Chondrocyte (in vitro differentiated cells): ENCODE data around the gene CCDC169. TPM values are rescaled to one million over a fixed set of nuclear protein-coding genes. Genes with fewer than 3 reads are reported as not detected.
"Not testable (repeated sequence)": the region's sequence is repeated elsewhere in the genome, so short reads cannot be mapped to it uniquely, and the experiment has no call there.

Experiments used
- DNase-seq: peaks from one replicate; pipeline ENCODE4 v3.0.0; 2021; ENCODE audit warnings: mixed read lengths, low spot score
- H3K27ac Mint-ChIP-seq: one replicate; pipeline ENCODE4 v1.8.0; 2021; ENCODE audit warnings: mild to moderate bottlenecking, moderate library complexity, mixed read lengths; ENCODE audit not compliant: unreplicated experiment
- H3K27me3 Mint-ChIP-seq: 2 replicates; pipeline ENCODE4 v1.8.0; 2021; ENCODE audit warnings: low read depth, mixed read lengths
- H3K36me3 Mint-ChIP-seq: 2 replicates; pipeline ENCODE4 v1.8.0; 2021; ENCODE audit warnings: low read depth, mixed read lengths
- H3K4me1 Mint-ChIP-seq: 2 replicates; pipeline ENCODE4 v1.8.0; 2021; ENCODE audit warnings: low read depth, mild to moderate bottlenecking, mixed read lengths
- H3K4me3 Mint-ChIP-seq: one replicate; pipeline ENCODE4 v1.8.0; 2021; ENCODE audit warnings: mild to moderate bottlenecking, moderate library complexity, mixed read lengths; ENCODE audit not compliant: unreplicated experiment
- H3K9me3 Mint-ChIP-seq: 2 replicates; pipeline ENCODE4 v1.8.0; 2021; ENCODE audit warnings: low read depth, mixed read lengths
- total RNA-seq: library from RNA; stranded (reverse); gene quantifications from 3 replicates; pipeline ENCODE4 v1.2.1, GENCODE V29; 2021
- TF ChIP-seq, protein P1 (sequence below): fragments of 200-600 bp; sonication (generic); IDR thresholded peaks from 2 replicates; pipeline ENCODE4 v1.5.0; 2021; ENCODE audit warnings: antibody characterized with exemption, mild to moderate bottlenecking, moderate library complexity

CCDC169 gene
- total RNA-seq, 1 donor from 2014 or later: 2.3 TPM

DNA sequence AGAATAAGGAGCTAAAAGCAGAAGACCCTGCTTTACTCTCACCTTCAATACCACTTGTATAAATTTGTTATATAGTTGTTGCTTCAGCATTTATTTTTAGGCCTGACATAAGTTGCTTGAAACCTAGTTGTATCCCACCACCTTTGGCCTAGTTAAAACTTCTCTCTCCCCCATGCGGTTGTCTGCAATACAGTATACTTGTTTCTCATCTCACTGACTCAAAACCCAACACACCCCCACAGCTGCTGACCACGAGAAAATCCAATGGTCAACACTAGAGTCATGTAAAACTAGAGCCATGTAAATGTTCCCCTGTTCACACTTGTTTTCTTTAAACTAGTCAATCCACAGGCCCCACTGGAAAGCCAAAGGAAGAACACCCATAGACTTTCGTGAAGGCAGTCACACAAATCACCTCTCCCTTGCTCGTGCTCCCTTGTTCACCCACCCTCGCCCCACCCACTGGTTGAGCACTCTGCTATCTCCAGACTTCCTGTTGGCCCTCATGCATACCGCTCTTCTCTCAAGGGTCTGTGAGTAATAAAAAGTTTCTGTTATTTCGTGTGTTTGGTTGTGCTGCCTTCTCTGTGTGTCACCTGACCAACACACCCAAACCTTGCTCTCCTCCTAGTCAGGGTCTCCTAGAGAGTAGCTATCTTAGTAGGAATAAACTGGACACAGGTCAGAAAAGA, 12.9 kb upstream of the CCDC169 start:
- peaks cover 10% of the 10 kb centered on the region for H3K4me1 Mint-ChIP-seq
- H3K4me3 Mint-ChIP-seq: no peak overlapping the region
- TF ChIP-seq, protein P1, sequence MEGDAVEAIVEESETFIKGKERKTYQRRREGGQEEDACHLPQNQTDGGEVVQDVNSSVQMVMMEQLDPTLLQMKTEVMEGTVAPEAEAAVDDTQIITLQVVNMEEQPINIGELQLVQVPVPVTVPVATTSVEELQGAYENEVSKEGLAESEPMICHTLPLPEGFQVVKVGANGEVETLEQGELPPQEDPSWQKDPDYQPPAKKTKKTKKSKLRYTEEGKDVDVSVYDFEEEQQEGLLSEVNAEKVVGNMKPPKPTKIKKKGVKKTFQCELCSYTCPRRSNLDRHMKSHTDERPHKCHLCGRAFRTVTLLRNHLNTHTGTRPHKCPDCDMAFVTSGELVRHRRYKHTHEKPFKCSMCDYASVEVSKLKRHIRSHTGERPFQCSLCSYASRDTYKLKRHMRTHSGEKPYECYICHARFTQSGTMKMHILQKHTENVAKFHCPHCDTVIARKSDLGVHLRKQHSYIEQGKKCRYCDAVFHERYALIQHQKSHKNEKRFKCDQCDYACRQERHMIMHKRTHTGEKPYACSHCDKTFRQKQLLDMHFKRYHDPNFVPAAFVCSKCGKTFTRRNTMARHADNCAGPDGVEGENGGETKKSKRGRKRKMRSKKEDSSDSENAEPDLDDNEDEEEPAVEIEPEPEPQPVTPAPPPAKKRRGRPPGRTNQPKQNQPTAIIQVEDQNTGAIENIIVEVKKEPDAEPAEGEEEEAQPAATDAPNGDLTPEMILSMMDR: no peak
- no peaks in the 10 kb centered on the region for H3K27me3 Mint-ChIP-seq
- no peak for DNase-seq
- H3K9me3 Mint-ChIP-seq: no peaks in the 10 kb centered on the region
- peak overlapping the region; percentile 10 for H3K27ac Mint-ChIP-seq
- H3K36me3 Mint-ChIP-seq: peaks cover 34% of the 10 kb centered on the region

DNA sequence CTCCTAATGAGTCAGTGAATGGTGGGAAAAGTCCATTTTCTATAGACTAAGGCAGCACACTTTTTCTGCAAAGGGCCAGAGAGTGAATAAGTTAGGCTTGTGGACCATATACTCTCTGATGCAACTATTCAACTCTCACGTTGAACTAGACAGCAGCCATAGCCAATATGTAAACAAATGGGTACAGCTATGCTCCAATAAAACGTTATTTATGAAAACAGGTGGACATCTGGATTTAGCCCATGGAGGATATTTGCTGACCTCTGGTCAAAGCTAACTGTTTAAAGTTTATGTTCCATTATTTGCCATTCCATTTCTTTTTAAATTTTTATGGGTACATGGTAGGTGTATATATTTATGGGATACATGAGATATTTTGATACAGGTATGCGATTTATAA, 4.7 kb upstream of the CCDC169 start:
- no peak overlapping the region for H3K4me3 Mint-ChIP-seq
- H3K9me3 Mint-ChIP-seq: no peaks in the 10 kb centered on the region
- peaks cover 14% of the 10 kb centered on the region for H3K4me1 Mint-ChIP-seq
- no peak for DNase-seq
- peaks cover 19% of the 10 kb centered on the region for H3K36me3 Mint-ChIP-seq
- H3K27ac Mint-ChIP-seq: no peak overlapping the region
- H3K27me3 Mint-ChIP-seq: no peaks in the 10 kb centered on the region
- TF ChIP-seq, protein P1: no peak

DNA sequence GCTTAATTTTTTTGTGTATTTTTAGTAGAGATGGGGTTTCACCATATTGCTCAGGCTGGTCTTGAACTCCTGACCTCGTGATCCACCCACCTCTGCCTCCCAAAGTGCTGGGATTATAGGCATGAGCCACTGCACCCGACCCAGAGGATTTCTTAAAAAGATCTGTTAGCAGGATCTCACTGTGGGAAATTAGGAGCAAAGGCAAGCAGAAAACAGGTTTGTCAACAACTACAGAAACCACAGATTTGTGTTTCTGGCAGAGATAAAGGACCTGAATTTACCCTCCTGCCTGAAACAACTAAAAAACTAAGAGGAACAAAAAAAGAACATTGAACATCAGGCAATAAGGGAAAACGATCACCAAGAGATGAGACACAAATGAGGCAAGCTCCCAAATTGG, 1.9 kb upstream of the CCDC169 start:
- not testable (repeated sequence) for H3K4me3 Mint-ChIP-seq, H3K27me3 Mint-ChIP-seq, H3K27ac Mint-ChIP-seq, DNase-seq, H3K9me3 Mint-ChIP-seq
- Mint-ChIP-seq H3K36me3 (peaks cover 15% of the 10 kb centered on the region), H3K4me1 (peaks cover 23% of the 10 kb centered on the region)

DNA sequence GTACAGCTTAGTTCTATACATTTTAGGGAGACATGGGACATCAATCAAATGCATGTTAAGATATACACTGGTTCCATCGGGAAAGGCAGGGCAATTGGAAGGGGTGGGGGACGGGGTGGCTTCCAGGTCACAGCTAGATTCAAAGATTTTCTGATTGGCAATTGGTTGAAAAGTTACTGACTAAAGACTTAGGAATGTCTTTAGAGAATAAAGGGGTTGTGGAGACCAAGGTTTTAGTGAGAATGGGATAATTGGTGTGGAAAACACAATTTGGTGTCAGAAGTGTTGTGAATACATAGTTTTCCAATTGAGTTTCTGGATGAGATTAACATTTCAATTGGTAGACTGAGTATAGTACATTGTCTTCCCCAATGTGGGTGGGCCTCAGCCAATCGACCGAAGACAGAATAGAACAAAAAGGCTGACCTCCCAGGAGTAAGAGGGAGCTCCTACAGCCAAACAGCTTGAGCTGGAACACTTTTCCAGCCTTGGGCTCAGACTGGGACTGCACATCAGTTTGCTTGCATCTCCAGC, 988 bp upstream of the CCDC169 start:
- Mint-ChIP-seq H3K4me3 (peak overlapping the region; percentile 85), H3K9me3 (no peaks in the 10 kb centered on the region), H3K4me1 (peaks cover 23% of the 10 kb centered on the region)

DNA sequence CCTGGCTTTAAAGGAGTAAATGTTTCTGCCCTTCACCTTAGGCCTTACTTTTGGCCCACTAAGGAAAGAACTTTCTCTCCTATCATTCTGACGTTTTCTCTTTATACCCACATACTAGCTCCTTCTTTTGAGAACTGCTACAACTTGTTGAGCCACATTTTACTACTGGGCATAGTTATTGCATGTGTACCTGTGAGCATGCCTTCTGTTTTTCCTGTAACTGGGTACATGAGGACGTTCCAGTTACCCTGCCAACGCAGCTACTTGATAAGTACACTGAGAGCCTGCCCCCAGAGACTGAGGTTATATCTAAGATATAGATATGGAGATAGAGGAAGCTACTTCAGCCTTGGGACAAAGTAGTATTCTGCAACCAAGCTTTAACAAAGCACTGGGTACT, 3.5 kb downstream of the CCDC169 start:
- H3K36me3 Mint-ChIP-seq: peaks cover 3% of the 10 kb centered on the region
- peaks cover 6% of the 10 kb centered on the region for H3K9me3 Mint-ChIP-seq
- TF ChIP-seq, protein P1: no peak
- no peaks in the 10 kb centered on the region for H3K27me3 Mint-ChIP-seq
- peaks cover 23% of the 10 kb centered on the region for H3K4me1 Mint-ChIP-seq
- DNase-seq: no peak
- no peak overlapping the region for H3K27ac Mint-ChIP-seq
- no peak overlapping the region for H3K4me3 Mint-ChIP-seq

More for the DNA sequence above, 988 bp upstream of the CCDC169 start:
- peaks cover 11% of the 10 kb centered on the region for H3K36me3 Mint-ChIP-seq
- no peaks in the 10 kb centered on the region for H3K27me3 Mint-ChIP-seq
- DNase-seq: no peak
- TF ChIP-seq, protein P1: no peak
- peak overlapping the region; percentile 84 for H3K27ac Mint-ChIP-seq

DNA sequence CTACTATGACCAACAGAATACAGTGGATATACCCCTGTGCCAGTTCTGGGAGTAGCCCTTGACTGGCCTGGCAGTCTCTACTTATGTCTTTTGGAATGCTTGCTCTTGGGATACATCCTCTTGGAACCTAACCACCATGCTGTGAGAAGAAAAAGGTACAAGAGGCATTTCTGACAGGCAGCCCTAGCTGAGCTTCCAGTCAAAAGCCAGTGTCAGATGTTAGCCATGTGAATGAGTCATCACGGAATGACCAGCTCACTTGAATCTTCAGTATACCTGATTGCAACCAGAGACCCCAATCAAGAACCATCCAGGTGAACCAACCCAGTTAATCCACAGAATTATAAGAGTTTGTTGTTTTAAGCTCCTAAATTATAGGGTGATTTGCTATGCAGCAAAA, 4.1 kb downstream of the CCDC169 start:
- Mint-ChIP-seq H3K9me3 (peaks cover 6% of the 10 kb centered on the region), H3K36me3 (peaks cover 3% of the 10 kb centered on the region), H3K27me3 (no peaks in the 10 kb centered on the region), H3K4me3 (no peak overlapping the region), H3K27ac (no peak overlapping the region), H3K4me1 (peaks cover 19% of the 10 kb centered on the region)
- TF ChIP-seq, protein P1: no peak
- DNase-seq: no peak
